K562 (cell line): Measurements from ENCODE around the gene DCXR. TPM values are rescaled to one million over a fixed set of nuclear protein-coding genes. Genes with fewer than 3 reads are reported as not detected.

Source experiments
- ATAC-seq: fragments of 200-7000 bp; cut with Tn5 transposase; 3 replicates; pipeline ENCODE4 v1.9.1; 2020; ENCODE audit warnings: moderate library complexity
- BruUV-seq: library from RNA; stranded (reverse); fragments of 400-500 nt; replicated peaks from 2 replicates; lab custom pipeline; 2021; lab: Mats Ljungman, UMichigan
- CTCF ChIA-PET: fragments of 300-600 bp; formaldehyde crosslinking; extraction: SDS; loops from one replicate; lab custom pipeline; 2021; ENCODE audit warnings: low intra/inter-chr PET ratio; lab: Yijun Ruan, JAX
- POLR2A ChIA-PET: fragments of 300-600, 350-650 bp; sonication (Branson Sonifier 250); formaldehyde crosslinking; extraction: SDS; loops from one replicate; lab custom pipeline; 2021; ENCODE audit warnings: antibody characterized with exemption, inconsistent platforms; lab: Yijun Ruan, JAX
- DNase-seq, 4 experiments: peaks; one replicate each; pipeline versions ENCODE4 v3.0.0 to v3.0.0-alpha.2; 2011 to 2018; ENCODE audit warnings: low spot score in 3 of 4, mixed read lengths in 3 of 4; ENCODE audit errors: extremely low read depth in 1 of 4
- FAIRE-seq: peaks from 2 replicates; lab custom pipeline; 2011; peaks lifted over from hg19 to GRCh38; lab: Jason Lieb, UNC
- H2AFZ ChIP-seq: 2 replicates; pipeline ENCODE4 v1.6.0; 2011; ENCODE audit warnings: low read depth, low read length, control low read depth, inconsistent platforms
- H3K27ac ChIP-seq: fragments of 200-600 bp; 3 replicates; pipeline ENCODE4 v1.8.0; 2011; ENCODE audit warnings: low read depth, mild to moderate bottlenecking, control low read depth, inconsistent platforms, low read length, moderate library complexity, mixed read lengths; ENCODE audit errors: extremely low read depth
- H3K27me3 ChIP-seq, 2 experiments: fragments of 300-600 bp in 1 of 2; 2 replicates in 1 of 2; 3 replicates in 1 of 2; pipeline versions ENCODE4 v1.6.0 to v1.8.0; 2011; ENCODE audit warnings: inconsistent platforms in 2 of 2, low read length in 2 of 2, mild to moderate bottlenecking in 1 of 2, mixed read lengths in 1 of 2, moderate library complexity in 1 of 2; ENCODE audit not compliant: control insufficient read depth in 2 of 2, insufficient read depth in 2 of 2
- H3K36me3 ChIP-seq: fragments of 300-600 bp; 3 replicates; pipeline ENCODE4 v1.8.0; 2011; ENCODE audit warnings: mild to moderate bottlenecking, low read length, inconsistent platforms; ENCODE audit not compliant: control insufficient read depth, insufficient read depth
- H3K4me1 ChIP-seq, 2 experiments: fragments of 200-600 bp in 1 of 2; replicated peaks in 1 of 2; 2 replicates in 1 of 2; 3 replicates in 1 of 2; pipeline versions ENCODE4 v1.5.1 to v1.8.0; 2011; ENCODE audit warnings: inconsistent platforms in 2 of 2, low read length in 2 of 2, mild to moderate bottlenecking in 1 of 2, mixed read lengths in 1 of 2, moderate library complexity in 1 of 2; ENCODE audit not compliant: control insufficient read depth in 2 of 2, insufficient read depth in 2 of 2
- H3K4me2 ChIP-seq: 2 replicates; pipeline ENCODE4 v1.6.1; 2011; ENCODE audit warnings: low read length, control low read depth, inconsistent platforms, mixed read lengths; ENCODE audit not compliant: insufficient read depth
- H3K4me3 ChIP-seq: fragments of 200-600 bp; sonication (generic), shearing (Covaris generic); 2 replicates; pipeline ENCODE4 v1.5.1; 2016; ENCODE audit warnings: control low read depth, inconsistent platforms
- H3K79me2 ChIP-seq: fragments of 200-600 bp; 3 replicates; pipeline ENCODE4 v1.8.0; 2011; ENCODE audit warnings: low read length, inconsistent platforms; ENCODE audit not compliant: control insufficient read depth, insufficient read depth
- H3K9ac ChIP-seq, 2 experiments: 2 replicates each; pipeline versions ENCODE4 v1.6.0 to v1.6.1; 2011; ENCODE audit warnings: low read depth in 2 of 2, low read length in 2 of 2, control low read depth in 1 of 2, inconsistent platforms in 1 of 2, mild to moderate bottlenecking in 1 of 2, mixed read lengths in 1 of 2; ENCODE audit not compliant: insufficient read depth in 1 of 2
- H3K9me1 ChIP-seq: one replicate; pipeline ENCODE4 v1.6.0; 2011; ENCODE audit warnings: inconsistent platforms, mild to moderate bottlenecking, low read length, moderate library complexity; ENCODE audit not compliant: control insufficient read depth, insufficient read depth
- H3K9me3 ChIP-seq: replicated peaks from 2 replicates; pipeline ENCODE4 v1.5.1; 2011; ENCODE audit warnings: low read depth, low read length, inconsistent platforms; ENCODE audit not compliant: control insufficient read depth, insufficient read depth
- H4K20me1 ChIP-seq: replicated peaks from 2 replicates; pipeline ENCODE4 v1.6.1; 2011; ENCODE audit warnings: low read length, inconsistent platforms, mixed read lengths; ENCODE audit not compliant: control insufficient read depth, insufficient read depth
- BRCA1 ChIP-seq, 2 experiments: fragments of 450-650 bp in 1 of 2; sonication (generic) in 1 of 2; formaldehyde crosslinking in 1 of 2; IDR thresholded peaks; 2 replicates each; pipeline versions ENCODE4 v1.5.0 to v1.6.1; 2017 to 2020; ENCODE audit warnings: mild to moderate bottlenecking in 1 of 2, missing genetic modification reagents in 1 of 2
- DDX20 ChIP-seq: fragments of 450-650 bp; IDR thresholded peaks from 2 replicates; pipeline ENCODE4 v1.6.1; 2016; ENCODE audit warnings: missing genetic modification characterization, low read depth, mild to moderate bottlenecking, missing compliant biosample characterization, moderate library complexity
- KAT7 ChIP-seq: sonication (generic); formaldehyde crosslinking; IDR thresholded peaks from 2 replicates; pipeline ENCODE4 v1.8.0; 2022; ENCODE audit warnings: missing genetic modification reagents, mild to moderate bottlenecking, borderline replicate concordance
- MAFG ChIP-seq: fragments of 450-650 bp; conservative IDR thresholded peaks from 2 replicates; pipeline ENCODE4 v1.6.1; 2016; ENCODE audit warnings: missing genetic modification characterization, missing compliant biosample characterization
- NR2F6 ChIP-seq: fragments of 450-650 bp; formaldehyde crosslinking; IDR thresholded peaks from 2 replicates; pipeline ENCODE4 v1.4.0; 2020; ENCODE audit warnings: mild to moderate bottlenecking
- PRPF4 ChIP-seq: fragments of 200-400 bp; formaldehyde crosslinking; IDR thresholded peaks from one replicate; pipeline ENCODE4 v1.6.1; 2017; ENCODE audit warnings: low read length, low read depth, mild to moderate bottlenecking; ENCODE audit not compliant: insufficient read depth, poor library complexity, severe bottlenecking
- TEAD4 ChIP-seq, 2 experiments: sonication (generic) in 1 of 2; formaldehyde crosslinking in 1 of 2; IDR thresholded peaks; 2 replicates each; pipeline versions ENCODE4 v1.6.1 to v1.8.0; 2012 to 2022; ENCODE audit warnings: borderline replicate concordance in 1 of 2, inconsistent platforms in 1 of 2, low read length in 1 of 2, mild to moderate bottlenecking in 1 of 2, missing genetic modification reagents in 1 of 2
- U2AF1 ChIP-seq: fragments of 200-400 bp; formaldehyde crosslinking; optimal IDR thresholded peaks from 2 replicates; pipeline ENCODE3; 2017; ENCODE audit warnings: mild to moderate bottlenecking, low read depth, low read length, moderate library complexity
- ZNF589 ChIP-seq: fragments of 200-800 bp; sonication (Bioruptor generic); IDR thresholded peaks from 2 replicates; pipeline ENCODE4 v1.6.1; 2016; ENCODE audit warnings: low read depth, missing genetic modification characterization, missing compliant biosample characterization
- WGBS: fragments of 100-300 bp; shearing (Covaris generic); methylation state at CpG from one replicate; pipeline ENCODE4 v1.1.6; 2016; ENCODE audit warnings: low coverage, mixed read lengths; ENCODE audit not compliant: insufficient coverage; ENCODE audit errors: missing lambda C conversion rate; 5-methylcytosine and 5-hydroxymethylcytosine counted together
- in situ Hi-C: fragments of 300-500 bp; cut with MboI; formaldehyde crosslinking; loops from 4 replicates; pipeline ENCODE4 v1.15.0; 2018; ENCODE audit warnings: inconsistent platforms, mixed read lengths
- intact Hi-C: fragments of 100-400 bp; cut with micrococcal nuclease; formaldehyde crosslinking; loops from 2 replicates; pipeline ENCODE4 v1.14.2; 2022
- polyA plus RNA-seq, 8 experiments: library from polyadenylated mRNA; depleted of rRNA in 4 of 8; stranded (reverse) in 5 of 8; unstranded in 3 of 8; fragments of >200 nt; fragmentation: Nextera tagmentation in 2 of 8; fragmentation: Illumina TruSeq in 1 of 8; extraction: Ambion mirVana in 2 of 8; extraction: Trizol in 1 of 8; gene quantifications; 2 replicates each; pipeline versions ENCODE4 v1.2.1 to v1.2.3, GENCODE V29; 2011 to 2014; ENCODE audit warnings: inconsistent platforms in 1 of 8, missing spikeins in 1 of 8
- total RNA-seq, 7 experiments: library from RNA; depleted of rRNA in 6 of 7; stranded (reverse); fragments of >200 nt in 6 of 7; fragmentation: Illumina TruSeq in 2 of 7; extraction: Trizol in 2 of 7; gene quantifications; 2 replicates each; pipeline versions ENCODE4 v1.2.1 to v1.2.3, GENCODE V29; 2011 to 2021; ENCODE audit warnings: low replicate concordance in 1 of 7
- TF ChIP-seq, protein P1 (sequence below): sonication (generic); formaldehyde crosslinking; IDR thresholded peaks from 2 replicates; pipeline ENCODE4 v1.8.0; 2022; ENCODE audit warnings: mild to moderate bottlenecking, missing genetic modification reagents
- TF ChIP-seq, protein P2 (sequence below): sonication (generic); formaldehyde crosslinking; IDR thresholded peaks from 2 replicates; pipeline ENCODE4 v1.8.1; 2023; ENCODE audit warnings: mild to moderate bottlenecking, missing genetic modification reagents

The DCXR gene
- total and polyA plus RNA-seq, 9 of the 15 experiments (the other 6 are each of a cell fraction or from before 2014, with no cell fraction given), result 21.3 to 274 (median 156) TPM

DNA sequence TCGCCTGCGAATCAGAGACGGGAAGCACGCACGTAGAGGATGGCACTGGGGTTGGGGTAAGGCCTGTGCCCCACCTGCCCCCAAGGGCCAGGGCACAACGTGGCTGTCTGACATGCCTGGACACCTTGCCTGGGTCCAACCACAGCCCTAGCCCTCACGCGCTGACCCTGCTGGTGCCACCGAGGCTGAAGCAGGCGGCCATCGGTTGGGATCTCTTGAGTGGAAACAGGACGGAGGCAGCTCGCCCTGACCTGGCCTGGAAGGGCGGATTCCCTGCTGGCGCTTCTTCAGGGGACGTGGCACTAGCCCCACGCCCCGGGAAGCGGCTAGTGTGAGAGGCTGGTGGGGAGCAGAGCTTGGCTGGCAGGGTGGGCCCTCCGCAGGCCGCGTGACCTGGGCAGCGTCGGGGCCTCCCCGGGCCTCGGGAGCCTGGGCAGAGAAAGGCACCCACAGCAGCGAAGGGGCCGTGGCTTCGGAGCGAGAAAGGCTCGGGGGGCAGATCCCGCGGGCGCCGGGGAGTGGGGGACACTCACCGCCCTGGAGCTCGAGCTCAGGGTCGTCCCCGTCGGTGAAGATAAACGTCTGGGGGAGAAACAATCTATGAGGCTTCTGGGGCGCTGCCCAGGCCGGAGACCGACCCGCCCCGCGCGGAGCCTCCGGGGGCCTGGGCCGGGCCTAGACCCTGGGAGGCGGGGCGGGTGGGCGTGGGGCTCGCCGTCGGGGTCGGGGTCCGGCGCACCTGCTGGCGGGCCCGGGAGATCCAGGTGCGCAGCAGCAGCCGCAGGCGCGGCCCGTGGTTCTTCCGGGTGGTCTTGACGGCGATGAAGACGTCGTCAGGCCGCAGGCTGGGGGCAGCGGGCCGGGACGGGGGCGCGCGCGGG lies 13.5 kb upstream of the DCXR start:
- H3K79me2 ChIP-seq, result peaks cover 28% of the 10 kb centered on the region
- FAIRE-seq (no peak), DNase-seq (peak in 3 of 4 experiments; percentile 49 to 84 (median 81)), ATAC-seq (peak; percentile 30)
- peaks cover 2% of the 10 kb centered on the region for H3K9me1 ChIP-seq
- H4K20me1 ChIP-seq, result 0 out of 2 replicates have a peak, but pooled peaks cover 4% of the 10 kb centered on the region
- H3K36me3 ChIP-seq, result peaks cover 68% of the 10 kb centered on the region; the same call in 2 of the 3 replicates
- H3K27ac ChIP-seq, result peak overlapping the region; percentile 63; the same call in 2 of the 3 replicates
- H3K4me3 ChIP-seq, result peak overlapping the region; percentile 98
- H3K4me1 ChIP-seq, result peaks cover 6 to 90% of the 10 kb centered on the region in 2 experiments; a peak in 3 of 5 replicates
- H2AFZ ChIP-seq, result peak overlapping the region; percentile 44
- POLR2A ChIA-PET, result interaction anchor here (0.7 to 1.8 kb wide), 3 partner anchors 9 to 244 kb away, joined by 3 to 7 read pairs (median 4); no protein-coding TSS in a partner anchor
- H3K27me3 ChIP-seq, result no peaks in the 10 kb centered on the region
- in situ Hi-C loops (no loop called here), intact Hi-C loops (no loop called here)
- H3K9ac ChIP-seq, result peak overlapping the region; percentile 78 to 97
- CTCF ChIA-PET, result no interaction called here
- no TSS peak for BruUV-seq
- no peaks in the 10 kb centered on the region for H3K9me3 ChIP-seq
- peak overlapping the region; percentile 76 for H3K4me2 ChIP-seq
- 41% methylated on average over 33 of the region's 79 CpGs for WGBS
- TF ChIP-seq KAT7 (CRISPR knock-in tag) (peak; percentile 60; the same call in 1 of the 2 replicates), NR2F6 (no peak), DDX20 (tag) (no peak), ZNF589 (CRISPR knock-in tag) (no peak), U2AF1 (no peak), BRCA1 (IDR thresholded peaks at IDR 0.05) (no peak), BRCA1 (CRISPR knock-in tag; IDR thresholded peaks at IDR 0.05) (0 out of 2 replicates have a peak, but pooled peaks have one; percentile 41), PRPF4 (no peak), MAFG (tag) (no peak), TEAD4 (IDR thresholded peaks at IDR 0.05; ENCODE audit: low read length) (no peak), TEAD4 (CRISPR knock-in tag; IDR thresholded peaks at IDR 0.05; ENCODE audit: borderline replicate concordance) (peak; percentile 13; the same call in 1 of the 2 replicates)
- TF ChIP-seq, protein P1, sequence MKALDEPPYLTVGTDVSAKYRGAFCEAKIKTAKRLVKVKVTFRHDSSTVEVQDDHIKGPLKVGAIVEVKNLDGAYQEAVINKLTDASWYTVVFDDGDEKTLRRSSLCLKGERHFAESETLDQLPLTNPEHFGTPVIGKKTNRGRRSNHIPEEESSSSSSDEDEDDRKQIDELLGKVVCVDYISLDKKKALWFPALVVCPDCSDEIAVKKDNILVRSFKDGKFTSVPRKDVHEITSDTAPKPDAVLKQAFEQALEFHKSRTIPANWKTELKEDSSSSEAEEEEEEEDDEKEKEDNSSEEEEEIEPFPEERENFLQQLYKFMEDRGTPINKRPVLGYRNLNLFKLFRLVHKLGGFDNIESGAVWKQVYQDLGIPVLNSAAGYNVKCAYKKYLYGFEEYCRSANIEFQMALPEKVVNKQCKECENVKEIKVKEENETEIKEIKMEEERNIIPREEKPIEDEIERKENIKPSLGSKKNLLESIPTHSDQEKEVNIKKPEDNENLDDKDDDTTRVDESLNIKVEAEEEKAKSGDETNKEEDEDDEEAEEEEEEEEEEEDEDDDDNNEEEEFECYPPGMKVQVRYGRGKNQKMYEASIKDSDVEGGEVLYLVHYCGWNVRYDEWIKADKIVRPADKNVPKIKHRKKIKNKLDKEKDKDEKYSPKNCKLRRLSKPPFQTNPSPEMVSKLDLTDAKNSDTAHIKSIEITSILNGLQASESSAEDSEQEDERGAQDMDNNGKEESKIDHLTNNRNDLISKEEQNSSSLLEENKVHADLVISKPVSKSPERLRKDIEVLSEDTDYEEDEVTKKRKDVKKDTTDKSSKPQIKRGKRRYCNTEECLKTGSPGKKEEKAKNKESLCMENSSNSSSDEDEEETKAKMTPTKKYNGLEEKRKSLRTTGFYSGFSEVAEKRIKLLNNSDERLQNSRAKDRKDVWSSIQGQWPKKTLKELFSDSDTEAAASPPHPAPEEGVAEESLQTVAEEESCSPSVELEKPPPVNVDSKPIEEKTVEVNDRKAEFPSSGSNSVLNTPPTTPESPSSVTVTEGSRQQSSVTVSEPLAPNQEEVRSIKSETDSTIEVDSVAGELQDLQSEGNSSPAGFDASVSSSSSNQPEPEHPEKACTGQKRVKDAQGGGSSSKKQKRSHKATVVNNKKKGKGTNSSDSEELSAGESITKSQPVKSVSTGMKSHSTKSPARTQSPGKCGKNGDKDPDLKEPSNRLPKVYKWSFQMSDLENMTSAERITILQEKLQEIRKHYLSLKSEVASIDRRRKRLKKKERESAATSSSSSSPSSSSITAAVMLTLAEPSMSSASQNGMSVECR (CRISPR knock-in tag), result peak; percentile 1; the same call in 1 of the 2 replicates
- TF ChIP-seq, protein P2, sequence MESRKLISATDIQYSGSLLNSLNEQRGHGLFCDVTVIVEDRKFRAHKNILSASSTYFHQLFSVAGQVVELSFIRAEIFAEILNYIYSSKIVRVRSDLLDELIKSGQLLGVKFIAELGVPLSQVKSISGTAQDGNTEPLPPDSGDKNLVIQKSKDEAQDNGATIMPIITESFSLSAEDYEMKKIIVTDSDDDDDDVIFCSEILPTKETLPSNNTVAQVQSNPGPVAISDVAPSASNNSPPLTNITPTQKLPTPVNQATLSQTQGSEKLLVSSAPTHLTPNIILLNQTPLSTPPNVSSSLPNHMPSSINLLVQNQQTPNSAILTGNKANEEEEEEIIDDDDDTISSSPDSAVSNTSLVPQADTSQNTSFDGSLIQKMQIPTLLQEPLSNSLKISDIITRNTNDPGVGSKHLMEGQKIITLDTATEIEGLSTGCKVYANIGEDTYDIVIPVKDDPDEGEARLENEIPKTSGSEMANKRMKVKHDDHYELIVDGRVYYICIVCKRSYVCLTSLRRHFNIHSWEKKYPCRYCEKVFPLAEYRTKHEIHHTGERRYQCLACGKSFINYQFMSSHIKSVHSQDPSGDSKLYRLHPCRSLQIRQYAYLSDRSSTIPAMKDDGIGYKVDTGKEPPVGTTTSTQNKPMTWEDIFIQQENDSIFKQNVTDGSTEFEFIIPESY (CRISPR knock-in tag), result peak; percentile 36; the same call in 1 of the 2 replicates
